ENCODE measurements around the gene RAPGEF6.

The RAPGEF6 gene

DNA sequence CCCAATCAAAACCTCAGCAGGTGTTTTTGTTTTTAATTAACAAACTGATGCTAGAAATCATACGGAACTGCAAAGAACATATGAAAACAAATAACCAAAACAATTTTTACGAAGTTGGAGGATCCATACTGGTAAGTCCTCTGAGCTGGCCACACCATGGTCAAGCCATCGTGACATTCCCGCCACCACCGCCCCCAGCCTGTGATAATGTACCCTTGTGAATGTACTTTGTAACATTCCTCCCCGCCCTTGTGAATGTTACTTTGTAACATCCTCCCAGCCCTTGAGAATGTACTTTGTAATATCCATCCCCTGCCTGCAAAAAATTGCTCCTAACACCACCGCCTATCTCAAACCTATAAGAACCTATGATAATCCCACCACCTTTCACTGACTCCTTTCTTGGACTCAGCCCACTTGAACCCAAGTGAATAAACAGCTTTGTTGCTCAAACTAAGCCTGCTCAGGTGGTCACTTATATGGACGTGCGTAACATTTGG, 63.3 kb downstream of the RAPGEF6 start:
- Mint-ChIP-seq H3K4me3 (no peak overlapping the region), H3K27me3 (ENCODE audit: low read depth, poor library complexity) (no peaks in the 10 kb centered on the region), H3K36me3 (ENCODE audit: low read depth) (peaks cover 24% of the 10 kb centered on the region), H3K27ac (no peak overlapping the region), H3K9me3 (peaks cover 18% of the 10 kb centered on the region), H3K4me1 (no peaks in the 10 kb centered on the region)
- TF ChIP-seq, protein P1, sequence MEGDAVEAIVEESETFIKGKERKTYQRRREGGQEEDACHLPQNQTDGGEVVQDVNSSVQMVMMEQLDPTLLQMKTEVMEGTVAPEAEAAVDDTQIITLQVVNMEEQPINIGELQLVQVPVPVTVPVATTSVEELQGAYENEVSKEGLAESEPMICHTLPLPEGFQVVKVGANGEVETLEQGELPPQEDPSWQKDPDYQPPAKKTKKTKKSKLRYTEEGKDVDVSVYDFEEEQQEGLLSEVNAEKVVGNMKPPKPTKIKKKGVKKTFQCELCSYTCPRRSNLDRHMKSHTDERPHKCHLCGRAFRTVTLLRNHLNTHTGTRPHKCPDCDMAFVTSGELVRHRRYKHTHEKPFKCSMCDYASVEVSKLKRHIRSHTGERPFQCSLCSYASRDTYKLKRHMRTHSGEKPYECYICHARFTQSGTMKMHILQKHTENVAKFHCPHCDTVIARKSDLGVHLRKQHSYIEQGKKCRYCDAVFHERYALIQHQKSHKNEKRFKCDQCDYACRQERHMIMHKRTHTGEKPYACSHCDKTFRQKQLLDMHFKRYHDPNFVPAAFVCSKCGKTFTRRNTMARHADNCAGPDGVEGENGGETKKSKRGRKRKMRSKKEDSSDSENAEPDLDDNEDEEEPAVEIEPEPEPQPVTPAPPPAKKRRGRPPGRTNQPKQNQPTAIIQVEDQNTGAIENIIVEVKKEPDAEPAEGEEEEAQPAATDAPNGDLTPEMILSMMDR (IDR thresholded peaks at IDR 0.05), result no peak
- no peak for DNase-seq

DNA sequence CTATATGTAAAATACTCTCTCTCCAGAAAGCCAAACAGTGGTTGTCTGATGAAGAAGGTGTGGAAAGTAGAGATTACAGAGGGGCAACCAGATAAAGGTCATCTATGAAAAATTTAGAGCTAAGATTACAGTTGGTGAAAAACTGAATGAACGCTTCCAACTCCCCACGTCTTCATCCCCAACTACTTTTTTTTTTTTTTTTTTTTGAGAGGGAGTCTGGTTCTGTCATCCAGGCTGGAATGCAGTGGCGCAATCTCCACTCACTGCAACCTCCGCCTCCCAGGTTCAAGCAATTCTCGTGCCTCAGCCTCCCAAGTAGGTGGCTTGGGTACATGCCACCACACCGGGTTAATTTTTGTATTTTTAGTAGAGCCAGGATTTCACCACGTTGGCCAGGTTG, 64.3 kb downstream of the RAPGEF6 start:
- no peak overlapping the region for H3K27ac Mint-ChIP-seq
- no peaks in the 10 kb centered on the region for H3K4me1 Mint-ChIP-seq
- no peaks in the 10 kb centered on the region for H3K27me3 Mint-ChIP-seq (ENCODE audit: low read depth, poor library complexity)
- DNase-seq, result no peak
- H3K9me3 Mint-ChIP-seq, result peaks cover 18% of the 10 kb centered on the region
- H3K36me3 Mint-ChIP-seq (ENCODE audit: low read depth), result peaks cover 24% of the 10 kb centered on the region
- TF ChIP-seq, protein P1 (IDR thresholded peaks at IDR 0.05), result no peak
- no peak overlapping the region for H3K4me3 Mint-ChIP-seq

DNA sequence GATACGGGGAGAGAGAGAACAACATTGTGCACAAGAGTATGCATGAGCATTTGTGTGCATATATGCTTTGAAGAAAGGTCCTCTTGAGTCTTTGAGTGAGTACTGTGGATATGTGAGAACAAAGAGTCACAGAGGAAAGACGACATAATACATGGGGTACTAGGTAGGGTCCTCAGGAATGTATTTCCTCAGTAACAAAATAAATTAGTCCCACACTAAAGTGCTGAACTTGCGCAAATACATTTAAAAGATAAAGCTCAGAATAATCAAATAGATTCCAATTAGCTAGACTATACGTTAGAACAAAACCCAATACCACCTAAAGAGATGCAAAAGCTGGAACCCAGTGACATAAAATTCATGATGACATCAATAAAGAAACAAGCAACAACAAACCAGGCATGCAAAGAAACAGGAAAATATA, 70.8 kb downstream of the RAPGEF6 start:
- no peak overlapping the region for H3K4me3 Mint-ChIP-seq
- H3K27ac Mint-ChIP-seq, result peak overlapping the region; percentile 24
- H3K9me3 Mint-ChIP-seq, result no peaks in the 10 kb centered on the region
- H3K27me3 Mint-ChIP-seq (ENCODE audit: low read depth, poor library complexity), result no peaks in the 10 kb centered on the region
- peaks cover 16% of the 10 kb centered on the region for H3K36me3 Mint-ChIP-seq (ENCODE audit: low read depth)
- H3K4me1 Mint-ChIP-seq, result peaks cover 10% of the 10 kb centered on the region
- no peak for DNase-seq
- TF ChIP-seq, protein P1 (IDR thresholded peaks at IDR 0.05), result no peak

DNA sequence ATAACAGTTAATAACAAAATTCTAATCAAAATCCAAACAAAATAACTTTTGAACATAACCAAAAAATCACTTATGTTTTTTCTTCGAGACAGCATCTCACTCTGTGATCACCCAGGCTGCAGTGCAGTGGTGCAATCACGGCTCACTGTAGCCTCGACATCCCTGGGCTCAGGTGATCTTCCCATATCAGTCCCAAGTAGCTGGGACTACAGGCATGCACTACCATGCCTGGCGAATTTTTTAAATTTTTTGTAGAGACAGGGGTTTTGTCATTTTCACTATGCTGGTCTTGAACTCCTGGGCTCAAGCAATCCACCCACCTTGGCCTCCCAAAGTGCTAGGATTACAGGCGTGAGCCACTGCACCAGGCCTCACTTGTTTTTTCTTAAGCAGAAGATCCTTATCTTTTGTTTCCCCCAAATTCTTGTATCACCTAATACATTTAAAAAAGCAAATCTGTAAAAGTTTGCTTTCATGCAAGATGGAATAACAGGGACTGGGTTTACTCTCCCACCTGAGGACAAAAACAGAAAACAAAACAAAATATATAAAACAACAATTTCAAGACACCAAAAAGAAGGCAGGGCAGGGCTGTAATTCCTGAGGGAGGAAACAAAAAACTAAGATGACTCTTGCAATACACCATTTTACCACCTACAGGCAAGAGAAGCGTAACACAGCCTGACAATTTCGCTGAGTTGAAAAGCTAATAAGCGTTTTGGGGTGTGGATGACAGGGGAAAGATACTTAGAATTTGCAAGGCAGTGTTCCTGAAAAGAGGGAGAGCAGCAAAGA, 71.4 kb downstream of the RAPGEF6 start:
- Mint-ChIP-seq H3K27me3 (ENCODE audit: low read depth, poor library complexity) (no peaks in the 10 kb centered on the region), H3K9me3 (no peaks in the 10 kb centered on the region), H3K27ac (peak overlapping the region; percentile 22), H3K4me1 (peaks cover 10% of the 10 kb centered on the region), H3K36me3 (ENCODE audit: low read depth) (peaks cover 16% of the 10 kb centered on the region), H3K4me3 (no peak overlapping the region)
- no peak for DNase-seq
- TF ChIP-seq, protein P1 (IDR thresholded peaks at IDR 0.05), result no peak

DNA sequence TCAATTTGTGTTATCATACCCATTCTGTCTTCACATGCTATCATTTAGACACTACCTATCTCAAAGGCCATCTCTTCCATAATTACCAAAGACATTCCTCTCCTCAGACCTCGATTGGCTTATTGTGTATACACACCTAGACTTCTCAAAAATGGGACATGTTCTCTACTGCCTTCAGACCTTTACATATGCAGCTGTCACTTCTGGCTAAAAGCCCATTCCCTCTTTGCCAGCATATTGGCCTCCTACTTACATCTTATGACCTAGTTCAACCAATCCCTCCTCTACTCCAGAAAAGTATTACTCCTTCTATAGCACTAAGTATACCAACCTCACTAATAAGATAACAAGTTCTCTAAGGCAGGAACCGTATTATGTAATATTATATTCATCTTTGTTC, 84.4 kb downstream of the RAPGEF6 start:
- Mint-ChIP-seq H3K27ac (no peak overlapping the region), H3K36me3 (ENCODE audit: low read depth) (peaks cover 34% of the 10 kb centered on the region), H3K4me3 (no peak overlapping the region), H3K4me1 (no peaks in the 10 kb centered on the region), H3K9me3 (no peaks in the 10 kb centered on the region), H3K27me3 (ENCODE audit: low read depth, poor library complexity) (no peaks in the 10 kb centered on the region)
- TF ChIP-seq, protein P1 (IDR thresholded peaks at IDR 0.05), result no peak
- DNase-seq, result no peak

DNA sequence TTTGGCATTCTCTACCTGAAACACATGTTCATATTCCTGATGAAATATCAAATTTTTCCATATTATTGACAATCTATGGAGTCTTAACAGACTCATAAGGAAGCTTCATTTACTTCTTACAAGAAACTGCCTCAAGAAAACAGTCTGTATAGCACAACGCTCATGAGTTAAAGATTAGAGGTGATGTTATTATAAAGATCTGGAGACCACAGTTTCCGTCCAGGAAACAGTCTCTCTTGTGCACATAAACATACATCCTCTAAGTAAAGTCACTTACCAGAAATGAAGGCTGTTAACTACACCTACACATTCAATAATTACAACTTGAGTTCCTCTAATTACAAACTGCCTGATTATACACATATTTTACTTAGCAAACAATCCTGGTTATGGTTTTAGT, 86.9 kb downstream of the RAPGEF6 start:
- no peaks in the 10 kb centered on the region for H3K9me3 Mint-ChIP-seq
- TF ChIP-seq, protein P1 (IDR thresholded peaks at IDR 0.05), result no peak
- H3K27me3 Mint-ChIP-seq (ENCODE audit: low read depth, poor library complexity), result no peaks in the 10 kb centered on the region
- DNase-seq, result no peak
- no peak overlapping the region for H3K4me3 Mint-ChIP-seq
- no peaks in the 10 kb centered on the region for H3K4me1 Mint-ChIP-seq
- H3K27ac Mint-ChIP-seq, result no peak overlapping the region
- peaks cover 30% of the 10 kb centered on the region for H3K36me3 Mint-ChIP-seq (ENCODE audit: low read depth)
